Loucy (cell line): Measurements from ENCODE around the gene GMPPB.

Experiments
- EZH2phosphoT487 ChIP-seq: fragments of 200-600 bp; IDR thresholded peaks from 2 replicates; pipeline ENCODE4 v1.6.1; 2018; ENCODE audit warnings: antibody characterized with exemption, mild to moderate bottlenecking, moderate library complexity, borderline replicate concordance
- TF ChIP-seq, protein P1 (sequence below): fragments of 200-600 bp; sonication (generic); conservative IDR thresholded peaks from 2 replicates; pipeline ENCODE4 v1.5.1; 2014; ENCODE audit warnings: mild to moderate bottlenecking, antibody characterized with exemption, low read length

DNA sequence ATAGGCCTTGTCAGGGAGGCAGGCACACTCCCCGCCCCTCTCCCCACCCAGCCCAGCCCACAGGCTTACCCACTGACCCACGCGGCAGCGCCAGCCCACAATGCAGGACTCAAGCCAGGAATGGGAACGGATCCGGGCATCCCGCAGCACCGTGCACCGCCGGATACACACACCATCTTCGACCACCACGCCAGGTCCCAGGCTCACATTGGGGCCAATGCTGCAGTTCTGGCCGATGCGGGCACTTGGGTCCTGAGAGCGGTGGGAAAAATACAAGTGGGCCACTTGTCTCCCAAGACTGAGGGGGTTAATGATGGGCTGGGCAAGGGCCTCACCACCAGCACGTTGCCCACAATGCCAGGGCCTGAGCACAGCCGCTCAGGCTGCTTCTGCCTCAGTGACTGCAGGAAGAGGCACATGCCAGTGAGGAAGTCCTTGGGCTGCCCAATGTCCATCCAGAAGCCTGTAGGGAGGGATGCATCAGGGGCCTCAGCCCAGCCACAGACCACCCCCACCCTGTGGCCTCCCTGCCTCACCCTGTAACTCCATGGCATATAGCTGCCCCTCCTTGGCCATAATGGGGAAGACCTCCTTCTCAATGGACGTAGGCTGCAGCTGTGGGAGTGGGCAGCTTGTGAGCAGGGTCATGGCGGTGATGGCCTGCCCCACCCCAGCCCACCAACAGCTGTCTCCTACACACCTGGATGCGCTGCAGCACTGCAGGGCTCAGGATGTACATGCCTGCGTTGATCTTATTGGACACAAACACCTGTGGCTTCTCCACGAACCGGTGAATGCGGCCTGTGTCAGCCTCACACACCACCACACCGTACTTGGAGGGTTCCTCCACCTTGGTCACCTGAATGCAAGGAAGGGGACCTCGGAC is 1.6 kb downstream of the GMPPB start:
- TF ChIP-seq, protein P1, sequence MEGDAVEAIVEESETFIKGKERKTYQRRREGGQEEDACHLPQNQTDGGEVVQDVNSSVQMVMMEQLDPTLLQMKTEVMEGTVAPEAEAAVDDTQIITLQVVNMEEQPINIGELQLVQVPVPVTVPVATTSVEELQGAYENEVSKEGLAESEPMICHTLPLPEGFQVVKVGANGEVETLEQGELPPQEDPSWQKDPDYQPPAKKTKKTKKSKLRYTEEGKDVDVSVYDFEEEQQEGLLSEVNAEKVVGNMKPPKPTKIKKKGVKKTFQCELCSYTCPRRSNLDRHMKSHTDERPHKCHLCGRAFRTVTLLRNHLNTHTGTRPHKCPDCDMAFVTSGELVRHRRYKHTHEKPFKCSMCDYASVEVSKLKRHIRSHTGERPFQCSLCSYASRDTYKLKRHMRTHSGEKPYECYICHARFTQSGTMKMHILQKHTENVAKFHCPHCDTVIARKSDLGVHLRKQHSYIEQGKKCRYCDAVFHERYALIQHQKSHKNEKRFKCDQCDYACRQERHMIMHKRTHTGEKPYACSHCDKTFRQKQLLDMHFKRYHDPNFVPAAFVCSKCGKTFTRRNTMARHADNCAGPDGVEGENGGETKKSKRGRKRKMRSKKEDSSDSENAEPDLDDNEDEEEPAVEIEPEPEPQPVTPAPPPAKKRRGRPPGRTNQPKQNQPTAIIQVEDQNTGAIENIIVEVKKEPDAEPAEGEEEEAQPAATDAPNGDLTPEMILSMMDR: no peak
- TF ChIP-seq EZH2phosphoT487: no peak
